Osteoblast (primary cell): Measurements from ENCODE around the gene HAUS8. TPM values are rescaled to one million over a fixed set of nuclear protein-coding genes. Genes with fewer than 3 reads are reported as not detected.

Experiments
- DNase-seq: peaks from one replicate; pipeline ENCODE4 v3.0.0; 2011; ENCODE audit warnings: low spot score, mixed read lengths; ENCODE audit not compliant: insufficient read length; ENCODE audit errors: missing footprints
- H2AFZ ChIP-seq: 2 replicates; pipeline ENCODE4 v1.6.0; 2011; ENCODE audit warnings: mild to moderate bottlenecking, low read length
- H3K27ac ChIP-seq: 2 replicates; pipeline ENCODE4 v1.5.1; 2011; ENCODE audit warnings: mild to moderate bottlenecking, low read depth, low read length, moderate library complexity
- H3K27me3 ChIP-seq: 2 replicates; pipeline ENCODE4 v1.6.0; 2012; ENCODE audit warnings: mild to moderate bottlenecking, control low read depth, inconsistent platforms, low read length, moderate library complexity; ENCODE audit not compliant: insufficient read depth
- H3K36me3 ChIP-seq: 2 replicates; pipeline ENCODE4 v1.5.1; 2011; ENCODE audit warnings: mild to moderate bottlenecking, low read length, control low read depth, moderate library complexity; ENCODE audit not compliant: insufficient read depth
- H3K4me1 ChIP-seq: 2 replicates; pipeline ENCODE4 v1.5.1; 2011; ENCODE audit warnings: mild to moderate bottlenecking, low read length, control low read depth, moderate library complexity; ENCODE audit not compliant: insufficient read depth
- H3K4me2 ChIP-seq: 2 replicates; pipeline ENCODE4 v1.6.0; 2011; ENCODE audit warnings: mild to moderate bottlenecking, low read length; ENCODE audit not compliant: insufficient read depth
- H3K4me3 ChIP-seq: fragments of 200-600 bp; sonication (generic); 3 replicates; pipeline ENCODE4 v1.5.1; 2012; ENCODE audit warnings: mild to moderate bottlenecking, low read length, inconsistent platforms; ENCODE audit not compliant: insufficient read depth
- H3K79me2 ChIP-seq: 2 replicates; pipeline ENCODE4 v1.6.0; 2012; ENCODE audit warnings: mild to moderate bottlenecking, low read length, control low read depth, inconsistent platforms; ENCODE audit not compliant: insufficient read depth
- H3K9me3 ChIP-seq: 2 replicates; pipeline ENCODE4 v1.5.1; 2011; ENCODE audit warnings: low read depth, low read length, control low read depth
- H4K20me1 ChIP-seq: 2 replicates; pipeline ENCODE4 v1.6.0; 2012; ENCODE audit warnings: mild to moderate bottlenecking, low read length, control low read depth; ENCODE audit not compliant: insufficient read depth
- CTCF ChIP-seq: IDR thresholded peaks from 2 replicates; pipeline ENCODE4 v1.5.1; 2011; ENCODE audit warnings: mild to moderate bottlenecking, low read depth, low read length, moderate library complexity; ENCODE audit errors: extremely low read depth
- total RNA-seq: library from RNA; depleted of rRNA; stranded (reverse); fragments of >200 nt; gene quantifications from 2 replicates; pipeline ENCODE4 v1.2.3, GENCODE V29; 2012

HAUS8 gene
- total RNA-seq, 1 donor, result 1.8 TPM

GRCh38 chr19:17061691-17062090 lies 13.6 kb downstream of the HAUS8 start:
- Histone ChIP-seq H3K27me3 (no peaks in the 10 kb centered on the region), H3K9me3 (peaks cover 9% of the 10 kb centered on the region), H3K27ac (peak overlapping the region; percentile 17), H3K79me2 (peaks cover 37% of the 10 kb centered on the region), H4K20me1 (no peaks in the 10 kb centered on the region), H2AFZ (no peak overlapping the region), H3K36me3 (peaks cover 25% of the 10 kb centered on the region), H3K4me2 (no peak overlapping the region), H3K4me3 (no peak overlapping the region), H3K4me1 (no peaks in the 10 kb centered on the region)
- TF ChIP-seq CTCF, result no peak
- DNase-seq, result peak; percentile 23

GRCh38 chr19:17061205-17061604 lies 14.0 kb downstream of the HAUS8 start:
- H2AFZ ChIP-seq, result no peak overlapping the region
- peaks cover 25% of the 10 kb centered on the region for H3K36me3 ChIP-seq
- H4K20me1 ChIP-seq, result no peaks in the 10 kb centered on the region
- H3K4me3 ChIP-seq, result no peak overlapping the region
- no peak for TF ChIP-seq CTCF
- peaks cover 9% of the 10 kb centered on the region for H3K9me3 ChIP-seq
- DNase-seq, result no peak
- H3K79me2 ChIP-seq, result peaks cover 37% of the 10 kb centered on the region
- no peaks in the 10 kb centered on the region for H3K27me3 ChIP-seq
- H3K4me1 ChIP-seq, result no peaks in the 10 kb centered on the region
- peak overlapping the region; percentile 17 for H3K27ac ChIP-seq
- no peak overlapping the region for H3K4me2 ChIP-seq

GRCh38 chr19:17060802-17061201 lies 14.4 kb downstream of the HAUS8 start:
- H3K36me3 ChIP-seq, result peaks cover 25% of the 10 kb centered on the region
- no peak overlapping the region for H2AFZ ChIP-seq
- no peak overlapping the region for H3K4me3 ChIP-seq
- no peaks in the 10 kb centered on the region for H4K20me1 ChIP-seq
- no peak overlapping the region for H3K27ac ChIP-seq
- H3K4me2 ChIP-seq, result no peak overlapping the region
- TF ChIP-seq CTCF, result no peak
- H3K27me3 ChIP-seq, result no peaks in the 10 kb centered on the region
- H3K9me3 ChIP-seq, result peaks cover 9% of the 10 kb centered on the region
- DNase-seq, result no peak
- peaks cover 34% of the 10 kb centered on the region for H3K79me2 ChIP-seq
- H3K4me1 ChIP-seq, result no peaks in the 10 kb centered on the region

- Histone ChIP-seq H2AFZ (no peak overlapping the region), H3K79me2 (peaks cover 13% of the 10 kb centered on the region), H3K36me3 (peaks cover 25% of the 10 kb centered on the region), H3K27me3 (no peaks in the 10 kb centered on the region), H3K9me3 (peaks cover 9% of the 10 kb centered on the region), H3K27ac (no peak overlapping the region), H3K4me1 (no peaks in the 10 kb centered on the region), H4K20me1 (no peaks in the 10 kb centered on the region), H3K4me3 (no peak overlapping the region), H3K4me2 (no peak overlapping the region)
- DNase-seq, result peak; percentile 62
- TF ChIP-seq CTCF, result no peak
Measured at GRCh38 chr19:17058236-17058635, 17.0 kb downstream of the HAUS8 start.
